Measurements from ENCODE around the gene ANO4.

ANO4 gene

DNA sequence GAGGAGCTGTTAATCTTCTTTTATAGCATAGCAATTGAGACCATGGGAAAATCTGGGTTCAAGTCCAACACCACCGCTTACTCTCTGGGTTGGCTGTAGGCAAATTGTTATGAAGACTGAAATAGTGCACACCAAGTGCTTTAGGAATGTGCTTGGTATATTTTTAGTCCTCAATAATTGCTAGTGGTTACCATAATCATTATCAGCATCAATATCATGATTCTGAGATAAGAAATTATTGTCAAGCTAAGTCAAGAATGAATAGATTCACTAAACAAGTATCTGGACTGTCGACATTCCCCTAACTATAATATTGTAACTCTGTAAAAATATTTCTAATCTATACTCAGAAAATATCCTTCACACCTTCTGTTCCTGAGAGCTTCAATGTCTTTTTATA lies 48.5 kb downstream of the ANO4 start:
- TF ChIP-seq, protein P1, sequence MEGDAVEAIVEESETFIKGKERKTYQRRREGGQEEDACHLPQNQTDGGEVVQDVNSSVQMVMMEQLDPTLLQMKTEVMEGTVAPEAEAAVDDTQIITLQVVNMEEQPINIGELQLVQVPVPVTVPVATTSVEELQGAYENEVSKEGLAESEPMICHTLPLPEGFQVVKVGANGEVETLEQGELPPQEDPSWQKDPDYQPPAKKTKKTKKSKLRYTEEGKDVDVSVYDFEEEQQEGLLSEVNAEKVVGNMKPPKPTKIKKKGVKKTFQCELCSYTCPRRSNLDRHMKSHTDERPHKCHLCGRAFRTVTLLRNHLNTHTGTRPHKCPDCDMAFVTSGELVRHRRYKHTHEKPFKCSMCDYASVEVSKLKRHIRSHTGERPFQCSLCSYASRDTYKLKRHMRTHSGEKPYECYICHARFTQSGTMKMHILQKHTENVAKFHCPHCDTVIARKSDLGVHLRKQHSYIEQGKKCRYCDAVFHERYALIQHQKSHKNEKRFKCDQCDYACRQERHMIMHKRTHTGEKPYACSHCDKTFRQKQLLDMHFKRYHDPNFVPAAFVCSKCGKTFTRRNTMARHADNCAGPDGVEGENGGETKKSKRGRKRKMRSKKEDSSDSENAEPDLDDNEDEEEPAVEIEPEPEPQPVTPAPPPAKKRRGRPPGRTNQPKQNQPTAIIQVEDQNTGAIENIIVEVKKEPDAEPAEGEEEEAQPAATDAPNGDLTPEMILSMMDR (IDR thresholded peaks at IDR 0.05; ENCODE audit: low read depth, low read length, missing control alignments) = no peak

GRCh38 chr12:100845095-100845494 lies 50.5 kb downstream of the ANO4 start:
- TF ChIP-seq, protein P1 (IDR thresholded peaks at IDR 0.05; ENCODE audit: low read depth, low read length, missing control alignments) = no peak
- no peak for DNase-seq (ENCODE audit: low read depth)
- no peak overlapping the region for H3K4me3 ChIP-seq (ENCODE audit: low read depth, low read length)

More for the DNA sequence above, 48.5 kb downstream of the ANO4 start:
- H3K4me3 ChIP-seq (ENCODE audit: low read depth, low read length) = no peak overlapping the region
- DNase-seq (ENCODE audit: low read depth) = no peak

DNA sequence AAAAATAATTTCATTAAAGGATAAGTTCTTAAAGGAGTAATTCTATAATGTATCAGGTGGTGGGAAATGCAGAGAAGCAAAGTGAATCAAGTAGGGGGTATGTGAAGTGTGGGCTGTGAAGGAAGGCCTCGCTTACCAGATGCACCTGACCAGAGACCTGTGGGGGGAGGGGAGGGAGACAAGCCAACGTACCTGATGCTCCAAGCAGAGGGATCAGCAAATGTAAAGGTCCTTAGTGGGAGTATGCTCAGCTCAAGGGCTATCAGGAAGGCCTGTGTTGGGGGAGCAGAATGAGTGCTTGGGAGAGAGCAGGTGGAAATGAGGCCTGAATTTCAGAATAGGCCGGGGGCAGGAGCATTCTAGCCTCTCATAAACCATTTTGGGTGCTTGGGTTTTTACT lies 57.1 kb downstream of the ANO4 start:
- TF ChIP-seq, protein P1 (IDR thresholded peaks at IDR 0.05; ENCODE audit: low read depth, low read length, missing control alignments) = no peak
- no peak overlapping the region for H3K4me3 ChIP-seq (ENCODE audit: low read depth, low read length)
- DNase-seq (ENCODE audit: low read depth) = no peak

- no peak overlapping the region for H3K4me3 ChIP-seq (ENCODE audit: low read depth, low read length)
- DNase-seq (ENCODE audit: low read depth) = no peak
- TF ChIP-seq, protein P1 (IDR thresholded peaks at IDR 0.05; ENCODE audit: low read depth, low read length, missing control alignments) = no peak
These were observed 62.8 kb downstream of the ANO4 start for GRCh38 chr12:100857418-100857817.

GRCh38 chr12:100857971-100858370 lies 63.4 kb downstream of the ANO4 start:
- H3K4me3 ChIP-seq (ENCODE audit: low read depth, low read length) = no peak overlapping the region
- DNase-seq (ENCODE audit: low read depth) = no peak
- TF ChIP-seq, protein P1 (IDR thresholded peaks at IDR 0.05; ENCODE audit: low read depth, low read length, missing control alignments) = no peak

- TF ChIP-seq, protein P1 (IDR thresholded peaks at IDR 0.05; ENCODE audit: low read depth, low read length, missing control alignments) = no peak
- H3K4me3 ChIP-seq (ENCODE audit: low read depth, low read length) = no peak overlapping the region
- no peak for DNase-seq (ENCODE audit: low read depth)
These were observed 64.1 kb downstream of the ANO4 start for GRCh38 chr12:100858656-100859055.

- H3K4me3 ChIP-seq (ENCODE audit: low read depth, low read length) = no peak overlapping the region
- DNase-seq (ENCODE audit: low read depth) = no peak
- TF ChIP-seq, protein P1 (IDR thresholded peaks at IDR 0.05; ENCODE audit: low read depth, low read length, missing control alignments) = no peak
These were observed 64.6 kb downstream of the ANO4 start for GRCh38 chr12:100859063-100859627.
